ENCODE measurements around the gene ELMO2.

- TF ChIP-seq, protein P1, sequence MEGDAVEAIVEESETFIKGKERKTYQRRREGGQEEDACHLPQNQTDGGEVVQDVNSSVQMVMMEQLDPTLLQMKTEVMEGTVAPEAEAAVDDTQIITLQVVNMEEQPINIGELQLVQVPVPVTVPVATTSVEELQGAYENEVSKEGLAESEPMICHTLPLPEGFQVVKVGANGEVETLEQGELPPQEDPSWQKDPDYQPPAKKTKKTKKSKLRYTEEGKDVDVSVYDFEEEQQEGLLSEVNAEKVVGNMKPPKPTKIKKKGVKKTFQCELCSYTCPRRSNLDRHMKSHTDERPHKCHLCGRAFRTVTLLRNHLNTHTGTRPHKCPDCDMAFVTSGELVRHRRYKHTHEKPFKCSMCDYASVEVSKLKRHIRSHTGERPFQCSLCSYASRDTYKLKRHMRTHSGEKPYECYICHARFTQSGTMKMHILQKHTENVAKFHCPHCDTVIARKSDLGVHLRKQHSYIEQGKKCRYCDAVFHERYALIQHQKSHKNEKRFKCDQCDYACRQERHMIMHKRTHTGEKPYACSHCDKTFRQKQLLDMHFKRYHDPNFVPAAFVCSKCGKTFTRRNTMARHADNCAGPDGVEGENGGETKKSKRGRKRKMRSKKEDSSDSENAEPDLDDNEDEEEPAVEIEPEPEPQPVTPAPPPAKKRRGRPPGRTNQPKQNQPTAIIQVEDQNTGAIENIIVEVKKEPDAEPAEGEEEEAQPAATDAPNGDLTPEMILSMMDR (IDR thresholded peaks at IDR 0.05) = no peak
- no peak for TF ChIP-seq ZFX (IDR thresholded peaks at IDR 0.05; ENCODE audit: borderline replicate concordance)
These were observed 82.0 kb downstream of the ELMO2 start for GRCh38 chr20:46324379-46324778.

All from 22Rv1 (cell line).